Measurements from ENCODE around the gene SMOC2.
"Not testable (repeated sequence)": the region's sequence is repeated elsewhere in the genome, so short reads cannot be mapped to it uniquely, and the experiment has no call there.

The SMOC2 gene

DNA sequence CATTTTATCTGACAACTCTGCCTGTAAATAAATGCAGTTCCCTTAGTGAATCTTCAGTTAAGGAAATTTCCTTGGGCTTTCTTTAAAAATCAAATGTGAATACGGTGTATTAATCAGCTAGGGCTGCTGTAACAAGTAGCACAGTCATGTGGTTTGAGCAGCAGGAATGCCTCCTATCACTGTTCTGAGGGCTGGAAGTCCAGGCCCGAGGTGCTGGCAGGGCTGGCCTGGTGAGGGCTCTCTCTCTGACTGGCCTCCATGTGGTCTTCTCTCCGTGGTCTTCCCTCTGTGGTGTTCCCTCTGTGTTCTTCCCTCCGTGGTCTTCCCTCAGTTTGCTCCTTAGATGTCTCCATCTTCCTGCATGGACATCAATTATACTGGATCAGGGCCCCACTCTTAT lies 124.1 kb downstream of the SMOC2 start:
- Histone ChIP-seq H3K27me3 (ENCODE audit: insufficient read depth, poor library complexity, severe bottlenecking) (no peaks in the 10 kb centered on the region), H3K4me3 (ENCODE audit: severe bottlenecking) (no peak overlapping the region), H3K36me3 (ENCODE audit: low read depth) (no peaks in the 10 kb centered on the region), H3K27ac (ENCODE audit: poor library complexity, severe bottlenecking) (no peak overlapping the region), H3K4me1 (ENCODE audit: insufficient read depth, poor library complexity, severe bottlenecking) (no peaks in the 10 kb centered on the region), H3K9me3 (ENCODE audit: severe bottlenecking) (no peaks in the 10 kb centered on the region)
- TF ChIP-seq, protein P1, sequence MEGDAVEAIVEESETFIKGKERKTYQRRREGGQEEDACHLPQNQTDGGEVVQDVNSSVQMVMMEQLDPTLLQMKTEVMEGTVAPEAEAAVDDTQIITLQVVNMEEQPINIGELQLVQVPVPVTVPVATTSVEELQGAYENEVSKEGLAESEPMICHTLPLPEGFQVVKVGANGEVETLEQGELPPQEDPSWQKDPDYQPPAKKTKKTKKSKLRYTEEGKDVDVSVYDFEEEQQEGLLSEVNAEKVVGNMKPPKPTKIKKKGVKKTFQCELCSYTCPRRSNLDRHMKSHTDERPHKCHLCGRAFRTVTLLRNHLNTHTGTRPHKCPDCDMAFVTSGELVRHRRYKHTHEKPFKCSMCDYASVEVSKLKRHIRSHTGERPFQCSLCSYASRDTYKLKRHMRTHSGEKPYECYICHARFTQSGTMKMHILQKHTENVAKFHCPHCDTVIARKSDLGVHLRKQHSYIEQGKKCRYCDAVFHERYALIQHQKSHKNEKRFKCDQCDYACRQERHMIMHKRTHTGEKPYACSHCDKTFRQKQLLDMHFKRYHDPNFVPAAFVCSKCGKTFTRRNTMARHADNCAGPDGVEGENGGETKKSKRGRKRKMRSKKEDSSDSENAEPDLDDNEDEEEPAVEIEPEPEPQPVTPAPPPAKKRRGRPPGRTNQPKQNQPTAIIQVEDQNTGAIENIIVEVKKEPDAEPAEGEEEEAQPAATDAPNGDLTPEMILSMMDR (IDR thresholded peaks at IDR 0.05; ENCODE audit: poor library complexity, severe bottlenecking): no peak
- ATAC-seq (ENCODE audit: low read depth): no peak
- DNase-seq (ENCODE audit: low spot score): no peak

DNA sequence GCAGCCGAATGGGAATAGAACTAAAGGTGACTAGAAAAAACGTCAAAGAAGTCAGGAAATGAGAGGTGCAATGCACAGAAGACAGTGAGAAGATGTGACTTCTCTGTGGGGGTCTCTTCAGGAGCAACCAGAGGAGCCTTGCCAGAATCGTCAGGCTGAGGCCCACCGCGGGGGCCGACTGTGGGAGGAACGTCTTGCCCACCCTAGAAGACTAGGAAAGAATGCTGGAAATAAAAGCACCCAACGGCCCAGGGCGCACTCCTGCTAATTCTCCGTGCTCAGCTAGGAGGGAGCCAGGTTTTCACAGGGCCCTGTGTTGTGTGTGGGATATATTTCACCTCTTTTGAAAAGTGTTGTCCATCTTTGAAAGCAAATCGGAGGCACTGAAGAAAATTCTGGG lies 129.2 kb downstream of the SMOC2 start:
- no peak overlapping the region for H3K4me3 ChIP-seq (ENCODE audit: severe bottlenecking)
- H3K9me3 ChIP-seq (ENCODE audit: severe bottlenecking): no peaks in the 10 kb centered on the region
- ATAC-seq (ENCODE audit: low read depth) (no peak), DNase-seq (ENCODE audit: low spot score) (no peak)
- no peaks in the 10 kb centered on the region for H3K36me3 ChIP-seq (ENCODE audit: low read depth)
- no peaks in the 10 kb centered on the region for H3K4me1 ChIP-seq (ENCODE audit: insufficient read depth, poor library complexity, severe bottlenecking)
- no peaks in the 10 kb centered on the region for H3K27me3 ChIP-seq (ENCODE audit: insufficient read depth, poor library complexity, severe bottlenecking)
- no peak overlapping the region for H3K27ac ChIP-seq (ENCODE audit: poor library complexity, severe bottlenecking)
- TF ChIP-seq, protein P1 (IDR thresholded peaks at IDR 0.05; ENCODE audit: poor library complexity, severe bottlenecking): no peak

DNA sequence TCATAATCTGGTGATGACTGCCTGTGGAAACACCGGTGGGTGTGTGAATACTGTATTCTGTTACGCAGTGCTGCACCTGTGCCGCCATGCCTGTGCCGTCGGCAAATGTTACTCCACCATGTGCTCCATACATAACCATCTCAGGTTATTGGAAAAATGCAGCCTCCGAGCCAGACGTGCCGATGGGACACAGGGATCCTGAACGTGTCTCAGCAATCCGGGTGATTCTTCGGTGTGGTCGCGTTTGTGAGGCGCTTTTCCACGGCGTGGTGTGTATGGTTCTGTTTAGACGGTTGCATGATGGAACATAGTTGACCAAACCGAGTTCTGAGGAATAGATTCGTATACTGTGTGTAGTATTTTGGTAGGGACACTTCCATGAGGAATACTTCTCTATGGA lies 130.3 kb downstream of the SMOC2 start:
- DNase-seq (ENCODE audit: low spot score) (no peak), ATAC-seq (ENCODE audit: low read depth) (no peak)
- TF ChIP-seq, protein P1 (IDR thresholded peaks at IDR 0.05; ENCODE audit: poor library complexity, severe bottlenecking): no peak
- Histone ChIP-seq H3K27ac (ENCODE audit: poor library complexity, severe bottlenecking) (no peak overlapping the region), H3K9me3 (ENCODE audit: severe bottlenecking) (no peaks in the 10 kb centered on the region), H3K4me3 (ENCODE audit: severe bottlenecking) (no peak overlapping the region), H3K27me3 (ENCODE audit: insufficient read depth, poor library complexity, severe bottlenecking) (no peaks in the 10 kb centered on the region), H3K36me3 (ENCODE audit: low read depth) (no peaks in the 10 kb centered on the region), H3K4me1 (ENCODE audit: insufficient read depth, poor library complexity, severe bottlenecking) (no peaks in the 10 kb centered on the region)

DNA sequence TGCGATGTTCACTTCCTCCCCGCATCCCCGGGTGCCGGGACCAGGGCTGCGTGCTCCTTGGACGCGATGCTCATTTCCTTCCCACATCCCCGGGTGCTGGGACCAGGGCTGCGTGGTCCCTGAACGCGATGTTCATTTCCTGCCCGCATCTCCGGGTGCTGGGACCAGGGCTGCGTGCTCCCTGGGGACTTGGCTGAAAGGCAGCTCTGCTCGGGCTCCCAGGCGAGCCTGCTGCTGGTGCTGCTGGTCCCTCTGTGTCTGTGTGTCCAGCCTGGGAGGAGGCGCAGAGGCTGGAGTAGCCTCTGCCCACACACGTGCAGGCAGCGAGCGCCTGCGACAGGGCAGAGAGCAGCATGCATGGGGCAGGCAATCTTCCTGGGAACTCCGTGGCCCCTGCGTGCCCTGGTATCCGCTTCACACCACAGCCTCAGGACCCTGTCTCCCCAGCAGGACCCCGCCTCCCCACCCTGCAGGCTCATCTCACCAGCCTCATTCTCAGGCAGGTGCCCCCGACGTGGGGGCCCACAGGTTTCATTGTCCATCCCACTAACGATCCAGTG lies 132.4 kb downstream of the SMOC2 start:
- H3K27me3 ChIP-seq (ENCODE audit: insufficient read depth, poor library complexity, severe bottlenecking); DNase-seq (ENCODE audit: low spot score); ATAC-seq (ENCODE audit: low read depth): not testable (repeated sequence)

DNA sequence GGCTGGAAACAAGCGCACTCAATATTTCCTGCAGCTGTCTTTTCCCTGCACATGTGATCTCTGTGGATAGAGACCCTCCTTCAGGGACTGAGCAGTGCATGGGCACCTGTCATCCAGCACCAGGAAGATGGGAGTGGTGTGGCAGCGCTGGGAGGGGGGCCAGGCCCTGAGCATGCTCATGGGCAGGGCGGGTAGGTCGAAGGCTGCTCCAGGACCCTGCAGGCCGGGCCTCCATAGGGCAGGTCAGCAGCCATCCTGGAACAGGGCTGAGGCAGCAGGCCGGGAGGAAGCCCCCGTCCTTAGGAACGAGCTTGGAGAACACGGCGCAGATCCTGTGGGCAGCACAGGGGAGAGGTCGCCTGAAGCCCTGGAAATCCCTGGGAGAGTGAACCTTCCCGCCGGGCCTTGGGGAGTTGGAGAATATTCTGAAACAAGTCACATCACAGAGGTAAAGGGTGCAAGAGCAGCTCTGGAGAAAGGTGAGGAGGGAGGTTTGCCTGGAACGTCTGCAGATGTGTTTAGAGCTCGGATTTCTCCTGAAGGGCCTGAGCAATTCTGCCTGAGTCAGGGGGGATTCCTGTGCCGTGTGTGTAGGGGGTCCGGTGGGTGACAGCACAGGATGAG lies 133.2 kb downstream of the SMOC2 start:
- ATAC-seq (ENCODE audit: low read depth): no peak
- TF ChIP-seq, protein P1 (IDR thresholded peaks at IDR 0.05; ENCODE audit: poor library complexity, severe bottlenecking): no peak
- Histone ChIP-seq H3K4me3 (ENCODE audit: severe bottlenecking) (no peak overlapping the region), H3K36me3 (ENCODE audit: low read depth) (no peaks in the 10 kb centered on the region), H3K4me1 (ENCODE audit: insufficient read depth, poor library complexity, severe bottlenecking) (no peaks in the 10 kb centered on the region), H3K27ac (ENCODE audit: poor library complexity, severe bottlenecking) (no peak overlapping the region), H3K9me3 (ENCODE audit: severe bottlenecking) (no peaks in the 10 kb centered on the region), H3K27me3 (ENCODE audit: insufficient read depth, poor library complexity, severe bottlenecking) (no peaks in the 10 kb centered on the region)
- DNase-seq (ENCODE audit: low spot score): no peak

More for the DNA sequence above, 132.4 kb downstream of the SMOC2 start:
- not testable (repeated sequence) for H3K4me1 ChIP-seq (ENCODE audit: insufficient read depth, poor library complexity, severe bottlenecking); H3K9me3 ChIP-seq (ENCODE audit: severe bottlenecking); H3K36me3 ChIP-seq (ENCODE audit: low read depth); H3K27ac ChIP-seq (ENCODE audit: poor library complexity, severe bottlenecking); H3K4me3 ChIP-seq (ENCODE audit: severe bottlenecking)
